HG02885 (cell line): ENCODE data around the gene L3MBTL3.
"Not testable (repeated sequence)": the region's sequence is repeated elsewhere in the genome, so short reads cannot be mapped to it uniquely, and the experiment has no call there.

ENCODE experiments used
- ATAC-seq: cut with Tn5 transposase; IDR thresholded peaks from one replicate; pipeline ENCODE4 v1.9.1; 2021; ENCODE audit warnings: mild to moderate bottlenecking; ENCODE audit not compliant: unreplicated experiment, poor library complexity

Gene L3MBTL3

GRCh38 chr6:130129762-130130246 is 111.4 kb downstream of the L3MBTL3 start:
- ATAC-seq: no peak

DNA sequence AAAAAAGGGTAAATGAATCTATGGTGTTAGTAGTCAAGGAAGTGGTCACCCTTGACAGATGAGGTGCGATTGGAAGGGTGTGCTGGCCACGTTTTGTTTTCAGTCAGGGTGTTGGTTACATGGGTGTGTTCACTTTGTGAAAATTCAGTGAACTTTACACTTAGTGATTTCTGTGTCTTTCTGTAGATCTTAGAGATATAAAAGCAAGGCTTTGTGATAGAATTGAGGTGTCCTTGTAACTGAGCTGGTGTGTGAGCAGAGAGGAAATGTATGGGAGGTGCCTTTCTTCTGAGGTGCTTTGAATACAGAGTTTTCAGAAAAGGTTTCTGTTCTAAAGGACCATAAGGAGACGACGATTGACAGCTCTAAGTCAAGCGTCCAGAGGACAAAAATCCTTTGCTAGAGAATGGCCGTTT is 113.9 kb downstream of the L3MBTL3 start:
- ATAC-seq: peak; percentile 85

DNA sequence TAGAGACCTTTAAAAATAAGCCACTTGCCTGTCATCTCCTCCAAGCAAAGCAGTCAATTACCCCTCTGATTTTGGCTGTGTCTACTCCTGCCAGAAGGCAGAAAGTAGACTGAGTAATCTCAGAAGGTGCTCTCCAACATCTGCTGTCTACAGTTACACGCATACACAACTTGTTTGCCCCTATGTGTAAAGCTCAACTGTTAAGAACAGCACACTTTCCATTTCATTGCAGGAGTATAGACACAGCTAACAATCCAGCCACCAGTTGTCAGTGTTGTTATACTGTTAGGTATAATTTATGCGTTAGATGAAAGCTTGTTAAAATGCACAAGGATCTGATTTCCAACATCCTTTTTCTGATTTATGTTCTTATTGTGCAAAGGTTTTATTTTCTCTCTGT is 116.2 kb downstream of the L3MBTL3 start:
- no peak for ATAC-seq

DNA sequence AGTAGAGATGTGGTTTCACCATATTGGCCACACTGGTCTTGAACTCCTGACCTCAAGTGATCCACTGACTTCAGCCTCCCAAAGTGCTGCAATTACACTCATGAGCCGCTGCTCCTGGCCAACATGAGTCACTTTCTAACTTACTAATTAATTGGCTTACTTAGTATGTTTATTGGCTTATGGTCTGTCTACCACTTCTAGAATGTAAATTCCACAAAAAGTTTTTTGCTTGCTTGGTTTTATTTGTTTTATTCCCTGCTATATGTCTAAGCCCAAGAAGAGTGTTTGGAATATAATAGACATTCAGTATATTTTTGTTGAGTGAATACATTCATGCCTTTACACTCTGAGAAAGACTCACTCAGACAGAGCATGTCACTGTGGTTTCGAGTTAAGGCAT is 118.4 kb downstream of the L3MBTL3 start:
- no peak for ATAC-seq

DNA sequence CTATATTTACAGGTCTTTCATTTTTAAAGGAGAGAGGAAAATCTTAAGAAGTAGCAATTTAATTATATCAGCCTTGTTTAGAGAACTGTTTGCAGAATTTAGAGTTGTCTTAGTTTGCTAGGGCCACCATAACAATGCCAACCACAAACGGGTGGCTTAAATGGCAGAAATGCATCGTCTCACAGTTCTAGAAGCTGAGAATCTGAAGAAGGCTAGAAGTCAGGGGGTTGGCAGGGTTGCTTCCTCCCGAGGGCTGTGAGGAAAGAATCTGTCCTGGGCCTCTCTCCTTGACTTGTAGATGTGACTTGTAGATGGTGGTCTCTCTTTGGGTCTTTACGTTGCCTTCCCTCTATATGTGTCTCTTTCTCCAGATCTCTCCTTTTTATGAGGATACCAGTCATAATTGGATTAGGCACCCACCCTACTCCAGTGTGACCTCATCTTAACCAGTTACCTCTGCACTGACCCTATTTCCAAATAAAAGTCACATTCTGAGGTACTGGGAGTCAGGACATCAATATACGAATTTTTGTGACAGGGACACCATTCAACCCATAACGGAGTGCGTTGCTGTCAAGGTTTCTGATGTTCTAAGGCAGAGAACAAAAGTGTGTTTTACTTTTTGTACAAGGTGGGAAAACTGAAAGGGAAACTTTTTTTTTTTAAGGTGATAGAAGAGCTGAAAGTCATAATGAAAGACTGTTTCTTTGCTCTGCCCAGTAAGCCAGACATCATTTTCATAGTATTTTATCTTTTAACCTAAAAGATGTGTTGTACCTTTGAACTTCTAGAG is 119.9 kb downstream of the L3MBTL3 start:
- ATAC-seq: peak; percentile 78

GRCh38 chr6:130138909-130139242 is 120.5 kb downstream of the L3MBTL3 start:
- ATAC-seq: peak; percentile 31

GRCh38 chr6:130140084-130140483 is 121.7 kb downstream of the L3MBTL3 start:
- ATAC-seq: no peak

GRCh38 chr6:130143709-130144108 is 125.3 kb downstream of the L3MBTL3 start:
- no peak for ATAC-seq

GRCh38 chr6:130147111-130147510 is 128.7 kb downstream of the L3MBTL3 start:
- ATAC-seq: no peak

DNA sequence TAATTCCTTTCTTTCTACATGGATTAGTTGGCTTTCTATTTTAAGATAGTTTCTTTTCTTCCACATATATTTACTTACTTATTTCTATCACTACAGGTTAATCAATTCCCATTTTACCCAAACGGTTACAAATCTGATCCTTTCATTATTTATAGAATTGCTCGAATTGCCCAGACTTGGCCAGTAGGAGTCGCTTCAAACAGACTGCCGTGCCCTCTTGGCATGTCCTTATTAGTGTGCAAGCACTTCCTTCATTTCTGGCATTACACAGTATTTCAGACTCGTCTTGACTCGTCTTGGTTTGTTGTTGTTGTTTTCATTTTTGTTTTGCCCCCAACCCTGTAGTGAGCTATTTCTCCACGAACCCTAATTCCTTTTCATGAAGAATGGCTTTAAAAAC is 129.8 kb downstream of the L3MBTL3 start:
- no peak for ATAC-seq

DNA sequence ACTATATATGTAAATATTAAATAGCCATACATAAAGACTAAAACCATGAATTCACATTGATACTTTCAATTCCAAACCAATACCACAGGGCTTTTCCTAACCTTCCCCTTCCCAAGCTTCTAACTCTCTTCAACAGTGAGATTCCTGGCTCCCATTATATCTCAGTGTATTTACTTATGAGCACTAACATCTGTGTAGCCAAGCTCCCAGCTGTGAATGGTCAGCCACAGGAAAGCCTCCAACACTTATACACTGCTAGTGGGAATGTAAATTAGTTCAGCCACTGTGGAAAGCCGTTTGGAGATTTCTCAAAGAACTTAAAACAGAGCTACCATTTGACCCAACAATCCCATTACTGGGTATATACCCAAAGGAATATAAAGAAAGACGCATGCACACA is 130.6 kb downstream of the L3MBTL3 start:
- not testable (repeated sequence) for ATAC-seq

DNA sequence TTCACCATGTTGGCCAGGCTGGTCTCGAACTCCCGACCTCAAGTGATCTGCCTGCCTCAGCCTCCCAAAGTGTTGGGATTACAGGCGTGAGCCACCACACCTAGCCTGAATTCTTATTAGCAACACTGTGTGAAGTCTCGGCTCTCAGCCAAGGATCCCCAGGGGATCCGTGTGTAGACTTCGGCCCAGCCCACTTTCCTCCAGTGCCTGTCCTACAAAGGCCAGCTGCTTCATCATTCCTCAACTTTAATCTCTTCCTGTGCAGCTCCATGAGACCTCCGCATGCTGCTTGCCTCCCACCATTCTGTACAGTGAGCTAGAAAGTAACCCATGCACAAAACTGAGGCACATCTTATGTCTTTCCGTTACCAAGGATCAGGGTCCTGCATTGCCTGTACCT is 132.5 kb downstream of the L3MBTL3 start:
- ATAC-seq: no peak

DNA sequence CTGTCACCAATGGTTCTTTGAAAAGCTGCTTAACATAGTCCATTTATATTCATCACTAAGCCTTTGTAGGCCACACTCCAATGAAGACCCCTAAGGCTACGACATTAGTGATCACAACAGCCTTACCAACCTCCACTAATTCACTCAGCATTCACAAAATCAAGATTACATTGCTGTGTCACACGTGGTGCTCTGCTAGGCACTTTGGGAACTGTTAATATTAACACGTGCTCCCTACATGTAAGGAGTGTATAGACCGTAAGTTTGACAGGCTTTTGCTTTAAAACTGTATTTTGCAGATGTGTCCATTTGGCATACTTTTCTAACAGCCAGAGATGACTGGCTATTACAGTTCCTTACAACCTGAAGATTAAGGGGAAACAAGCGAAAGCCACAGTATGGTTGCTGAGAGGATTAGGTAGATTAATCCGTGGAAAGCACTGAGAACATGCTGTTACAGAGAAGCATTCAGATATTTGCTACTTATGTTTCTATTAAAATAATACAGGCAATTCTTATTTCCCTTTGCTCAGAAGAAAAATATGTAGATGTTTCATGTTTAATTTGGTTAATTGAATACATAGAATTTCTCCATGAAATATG is 134.6 kb downstream of the L3MBTL3 start:
- no peak for ATAC-seq

GRCh38 chr6:130156908-130157307 is 138.5 kb downstream of the L3MBTL3 start:
- no peak for ATAC-seq

DNA sequence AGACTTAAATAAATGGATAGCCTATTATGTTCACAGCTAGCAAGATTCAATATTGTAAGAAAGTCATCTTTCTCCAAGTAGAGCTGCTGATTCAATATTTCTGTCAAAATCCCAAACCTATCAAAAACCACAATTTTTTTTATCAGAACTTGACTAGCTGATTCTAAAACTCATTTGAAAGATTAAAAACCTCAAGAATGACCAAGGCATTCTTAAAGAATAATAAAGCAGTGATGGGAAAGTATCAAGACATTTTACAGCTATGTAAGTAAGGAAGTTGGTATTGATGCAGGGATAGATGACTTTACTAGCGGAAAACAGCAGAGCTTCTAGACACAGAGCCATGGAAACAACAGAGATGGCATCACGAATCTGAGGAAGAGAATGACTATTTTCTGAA is 139.7 kb downstream of the L3MBTL3 start:
- ATAC-seq: no peak

DNA sequence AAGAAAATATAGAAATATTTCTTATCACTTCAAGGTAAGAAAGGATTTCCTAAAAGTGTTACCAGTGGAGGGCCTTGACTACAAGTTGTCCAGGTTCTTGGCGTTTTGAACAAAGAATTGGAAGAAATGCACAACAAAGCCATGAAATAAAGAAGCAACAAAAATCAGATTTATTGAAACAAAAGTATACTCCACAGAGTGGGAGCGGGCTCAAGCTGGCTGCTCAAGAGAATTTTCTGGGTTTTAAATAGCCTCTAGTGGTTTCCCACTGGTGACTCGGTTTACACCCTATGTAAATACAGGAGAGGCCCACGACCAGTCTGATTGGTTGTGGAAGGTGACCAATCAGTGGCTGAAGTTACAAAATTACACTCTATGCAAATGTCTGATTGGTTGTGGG is 140.2 kb downstream of the L3MBTL3 start:
- ATAC-seq: no peak

GRCh38 chr6:130159956-130160355 is 141.6 kb downstream of the L3MBTL3 start:
- no peak for ATAC-seq

DNA sequence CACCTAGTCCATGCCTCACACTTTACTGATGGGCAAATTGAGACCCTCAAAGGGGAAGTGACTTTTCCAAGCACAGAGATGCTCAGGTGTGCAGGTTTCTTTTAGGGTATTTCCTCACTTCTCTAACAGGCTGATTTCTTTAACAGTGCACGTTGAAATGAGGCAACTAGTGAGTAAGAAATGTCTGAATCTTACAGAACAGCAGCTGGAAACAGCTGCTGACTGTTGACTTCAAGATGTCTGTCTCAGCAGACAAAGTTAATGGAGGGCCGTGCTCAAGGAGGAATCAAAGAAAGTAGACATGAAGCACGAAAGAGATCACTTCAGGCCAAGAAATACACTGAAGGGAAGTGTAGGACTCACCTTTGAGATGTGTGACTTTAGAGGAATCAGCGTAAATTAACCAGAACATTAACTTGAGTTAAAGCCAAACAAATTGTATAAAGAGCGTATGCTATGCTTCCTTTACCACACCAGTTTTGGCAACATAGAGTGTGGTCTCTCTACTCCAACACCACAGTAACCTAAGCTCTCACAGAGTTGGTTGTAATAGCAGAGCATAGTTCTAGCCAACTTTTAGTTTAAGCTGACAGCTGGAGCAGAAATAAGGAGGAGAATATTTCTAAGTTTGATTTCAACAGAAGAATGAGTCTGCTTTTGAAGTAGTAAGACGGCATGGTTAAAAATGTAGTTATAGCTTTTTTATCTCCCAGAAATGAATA is 143.5 kb downstream of the L3MBTL3 start:
- ATAC-seq: no peak

- no peak for ATAC-seq
Observed at GRCh38 chr6:130162421-130162820, 144.0 kb downstream of the L3MBTL3 start.

DNA sequence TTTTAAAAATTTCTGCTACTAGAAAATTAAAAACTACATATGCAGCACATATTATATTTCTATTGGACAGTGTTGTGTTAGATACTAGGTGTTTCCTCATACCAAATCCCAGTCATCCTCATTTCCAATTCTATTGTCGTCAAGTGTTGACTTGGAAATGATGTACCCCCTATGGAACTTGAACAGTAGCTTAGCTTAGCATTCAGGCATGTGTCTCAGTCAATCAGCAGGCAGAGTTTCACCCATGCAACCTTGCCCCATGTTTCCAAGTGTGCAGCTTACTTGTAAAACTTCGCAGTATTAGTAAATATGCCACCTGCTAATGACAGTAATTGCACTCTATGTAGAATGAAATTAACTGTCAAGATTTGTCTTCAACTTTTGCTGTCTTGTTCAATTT is 144.9 kb downstream of the L3MBTL3 start:
- no peak for ATAC-seq

DNA sequence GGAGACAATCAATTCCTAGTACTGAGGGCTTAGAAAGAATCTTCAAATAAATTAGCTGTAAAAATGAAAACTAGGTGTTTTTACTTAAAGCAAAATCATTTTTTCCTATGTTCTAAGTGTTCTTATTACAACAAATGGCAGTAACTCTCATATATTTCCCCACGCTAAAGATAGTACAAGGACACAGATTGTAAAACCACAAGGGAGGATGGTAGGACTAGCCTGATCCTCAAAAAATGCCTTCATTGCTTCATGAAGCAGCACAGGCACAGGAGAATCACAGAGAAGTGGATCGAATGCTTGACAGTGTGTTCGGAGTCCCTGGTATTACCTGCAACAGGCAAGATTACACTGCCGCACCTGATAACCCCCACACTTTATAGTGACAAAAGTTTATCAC is 145.9 kb downstream of the L3MBTL3 start:
- ATAC-seq: no peak
